K562 (cell line): ENCODE results near the gene HTRA3. TPM values are rescaled to one million over a fixed set of nuclear protein-coding genes. Genes with fewer than 3 reads are reported as not detected.

Experiments used
- CBFA2T2 ChIP-seq: fragments of 450-650 bp; conservative IDR thresholded peaks from 2 replicates; pipeline ENCODE4 v1.6.1; 2017; ENCODE audit warnings: mild to moderate bottlenecking
- EP400 ChIP-seq: fragments of 450-650 bp; IDR thresholded peaks from 2 replicates; pipeline ENCODE4 v1.6.1; 2017; ENCODE audit warnings: antibody characterized with exemption, mild to moderate bottlenecking, moderate library complexity
- NONO ChIP-seq, 2 experiments: fragments of 200-400 bp in 1 of 2; fragments of 450-650 bp in 1 of 2; formaldehyde crosslinking in 1 of 2; IDR thresholded peaks; 2 replicates each; pipeline ENCODE4 v1.6.1; 2017; ENCODE audit warnings: low read depth in 2 of 2, mild to moderate bottlenecking in 2 of 2, moderate library complexity in 2 of 2, low read length in 1 of 2
- PHTF2 ChIP-seq: fragments of 250-450 bp; sonication (Bioruptor Pico); IDR thresholded peaks from 2 replicates; pipeline ENCODE4 v1.5.0; 2021; ENCODE audit warnings: mild to moderate bottlenecking
- RNF2 ChIP-seq: sonication (generic); IDR thresholded peaks from 2 replicates; pipeline ENCODE4 v1.6.1; 2016
- TCF7L2 ChIP-seq: fragments of 150-350 bp; IDR thresholded peaks from 2 replicates; pipeline ENCODE4 v1.6.1; 2016; ENCODE audit warnings: low read depth, mild to moderate bottlenecking, low read length, moderate library complexity
- THRAP3 ChIP-seq: fragments of 450-650 bp; IDR thresholded peaks from 2 replicates; pipeline ENCODE4 v1.6.1; 2016; ENCODE audit warnings: mild to moderate bottlenecking, inconsistent platforms, borderline replicate concordance
- UBTF ChIP-seq, 2 experiments: IDR thresholded peaks; 2 replicates each; pipeline ENCODE4 v1.6.1; 2012; ENCODE audit warnings: improper control_type of control experiment in 2 of 2, low read depth in 2 of 2, low read length in 2 of 2, borderline replicate concordance in 1 of 2
- ZNF318 ChIP-seq, 2 experiments: fragments of 450-650 bp; IDR thresholded peaks; 2 replicates each; pipeline ENCODE4 v1.6.1; 2016; ENCODE audit warnings: mild to moderate bottlenecking in 2 of 2, borderline replicate concordance in 1 of 2, low read depth in 1 of 2, moderate library complexity in 1 of 2
- ZNF707 ChIP-seq: fragments of 250-450 bp; sonication (Bioruptor Pico); conservative IDR thresholded peaks from 2 replicates; pipeline ENCODE4 v1.8.0; 2022; ENCODE audit warnings: inconsistent platforms, mild to moderate bottlenecking, moderate library complexity
- ZNF766 ChIP-seq: fragments of 200-800 bp; sonication (Bioruptor generic); conservative IDR thresholded peaks from 2 replicates; pipeline ENCODE4 v1.6.1; 2016; ENCODE audit warnings: missing genetic modification characterization, missing compliant biosample characterization
- polyA plus RNA-seq, 8 experiments: library from polyadenylated mRNA; depleted of rRNA in 4 of 8; stranded (reverse) in 5 of 8; unstranded in 3 of 8; fragments of >200 nt; fragmentation: Nextera tagmentation in 2 of 8; fragmentation: Illumina TruSeq in 1 of 8; extraction: Ambion mirVana in 2 of 8; extraction: Trizol in 1 of 8; gene quantifications; 2 replicates each; pipeline versions ENCODE4 v1.2.1 to v1.2.3, GENCODE V29; 2011 to 2014; ENCODE audit warnings: inconsistent platforms in 1 of 8, missing spikeins in 1 of 8
- total RNA-seq, 7 experiments: library from RNA; depleted of rRNA in 6 of 7; stranded (reverse); fragments of >200 nt in 6 of 7; fragmentation: Illumina TruSeq in 2 of 7; extraction: Trizol in 2 of 7; gene quantifications; 2 replicates each; pipeline versions ENCODE4 v1.2.1 to v1.2.3, GENCODE V29; 2011 to 2021; ENCODE audit warnings: low replicate concordance in 1 of 7
- TF ChIP-seq, protein P1 (sequence below): fragments of 250-450 bp; sonication (Bioruptor Pico); IDR thresholded peaks from 2 replicates; pipeline ENCODE4 v1.9.0; 2021; ENCODE audit warnings: mild to moderate bottlenecking, inconsistent platforms

HTRA3 gene
- total and polyA plus RNA-seq, 9 of the 15 experiments (the other 6 are each of a cell fraction or from before 2014, with no cell fraction given), result 0.04 TPM; not detected in 8

GRCh38 chr4:8252301-8253173, 17.0 kb upstream of the HTRA3 start (continued):
- peak; percentile 51 to 94; a peak in 1 of 4 replicates for TF ChIP-seq ZNF318 (IDR thresholded peaks at IDR 0.05; ENCODE audit: borderline replicate concordance in 1 of 2, low read depth in 1 of 2)
- TF ChIP-seq UBTF (IDR thresholded peaks at IDR 0.05; ENCODE audit: borderline replicate concordance in 1 of 2, low read depth in 2 of 2, low read length in 2 of 2), result no peak
- TF ChIP-seq EP400, result no peak; the same call in 1 of the 2 replicates
- TF ChIP-seq, protein P1, sequence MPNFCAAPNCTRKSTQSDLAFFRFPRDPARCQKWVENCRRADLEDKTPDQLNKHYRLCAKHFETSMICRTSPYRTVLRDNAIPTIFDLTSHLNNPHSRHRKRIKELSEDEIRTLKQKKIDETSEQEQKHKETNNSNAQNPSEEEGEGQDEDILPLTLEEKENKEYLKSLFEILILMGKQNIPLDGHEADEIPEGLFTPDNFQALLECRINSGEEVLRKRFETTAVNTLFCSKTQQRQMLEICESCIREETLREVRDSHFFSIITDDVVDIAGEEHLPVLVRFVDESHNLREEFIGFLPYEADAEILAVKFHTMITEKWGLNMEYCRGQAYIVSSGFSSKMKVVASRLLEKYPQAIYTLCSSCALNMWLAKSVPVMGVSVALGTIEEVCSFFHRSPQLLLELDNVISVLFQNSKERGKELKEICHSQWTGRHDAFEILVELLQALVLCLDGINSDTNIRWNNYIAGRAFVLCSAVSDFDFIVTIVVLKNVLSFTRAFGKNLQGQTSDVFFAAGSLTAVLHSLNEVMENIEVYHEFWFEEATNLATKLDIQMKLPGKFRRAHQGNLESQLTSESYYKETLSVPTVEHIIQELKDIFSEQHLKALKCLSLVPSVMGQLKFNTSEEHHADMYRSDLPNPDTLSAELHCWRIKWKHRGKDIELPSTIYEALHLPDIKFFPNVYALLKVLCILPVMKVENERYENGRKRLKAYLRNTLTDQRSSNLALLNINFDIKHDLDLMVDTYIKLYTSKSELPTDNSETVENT, result no peak
- 0 out of 2 replicates have a peak, but pooled peaks have one; percentile 59 for TF ChIP-seq ZNF766 (CRISPR knock-in tag)
- TF ChIP-seq PHTF2, result no peak
- TF ChIP-seq NONO (IDR thresholded peaks at IDR 0.05; ENCODE audit: low read depth in 2 of 2, low read length in 1 of 2), result peak in 1 of 2 experiments; percentile 92; a peak in 2 of 4 replicates
- TF ChIP-seq THRAP3, result no peak
- peak; percentile 62; the same call in 1 of the 2 replicates for TF ChIP-seq TCF7L2
- no peak for TF ChIP-seq ZNF707 (CRISPR knock-in tag)
- peak; percentile 97 for TF ChIP-seq RNF2
- TF ChIP-seq CBFA2T2, result peak; percentile 82
